Astrocyte of the cerebellum (primary cell): ENCODE measurements around the gene PACS2.
A peak's percentile ranks its signal among the peaks of the same experiment; 100 is the strongest.

ENCODE experiments used
- DNase-seq: peaks from one replicate; pipeline ENCODE4 v3.0.0-alpha.2; 2011; ENCODE audit warnings: low read depth
- H3K4me3 ChIP-seq: 2 replicates; pipeline ENCODE4 v1.5.1; 2011; ENCODE audit warnings: mild to moderate bottlenecking, low read depth, low read length, moderate library complexity
- CTCF ChIP-seq: IDR thresholded peaks from 2 replicates; pipeline ENCODE4 v1.5.1; 2012; ENCODE audit warnings: low read length, low read depth, moderate library complexity, mild to moderate bottlenecking; ENCODE audit errors: missing control alignments
- in situ Hi-C: cut with HindIII; loops from 2 replicates; pipeline ENCODE4 v1.10.0; 2017; ENCODE audit warnings: low sequenced_read_pairs

PACS2 gene

DNA sequence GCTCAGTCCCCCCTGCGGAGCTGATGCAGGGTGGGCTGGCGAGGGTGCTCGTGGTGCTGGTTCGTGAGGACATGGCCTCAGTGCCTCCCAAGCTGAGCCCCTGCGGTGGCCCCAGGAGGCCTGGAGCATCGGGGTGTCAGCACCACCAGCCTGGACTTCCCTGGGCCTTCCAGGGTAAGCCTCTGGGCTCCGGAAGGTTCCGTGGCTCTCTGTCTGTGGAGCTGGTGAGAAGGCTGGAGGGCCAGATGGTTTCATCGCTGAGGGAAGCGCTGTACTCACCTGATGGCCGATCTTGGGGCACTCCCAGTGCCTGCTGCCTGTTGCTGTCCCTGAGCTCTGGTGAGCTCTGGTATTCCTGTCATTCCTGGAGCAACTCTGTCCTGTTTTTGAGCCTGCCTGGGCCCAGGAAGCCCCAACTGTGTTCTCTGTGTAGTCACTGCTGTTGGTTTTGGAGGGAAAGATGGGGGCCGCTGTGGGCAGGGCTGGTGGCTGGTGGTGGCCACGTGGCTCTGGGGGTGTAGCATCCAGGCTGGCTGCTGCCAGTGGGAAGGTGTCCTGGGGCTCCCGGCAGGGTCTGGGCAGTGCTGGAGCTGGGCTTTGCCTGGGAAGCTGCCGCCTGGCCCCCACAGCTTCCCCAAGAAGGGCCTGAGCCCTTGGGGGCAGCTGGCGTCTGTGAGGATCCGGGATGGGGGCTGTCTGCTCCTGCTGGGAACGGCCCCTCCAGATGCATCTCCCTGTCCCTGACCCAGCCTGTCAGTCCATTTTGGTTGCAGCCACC, 123.4 kb downstream of the PACS2 start:
- H3K4me3 ChIP-seq: no peak overlapping the region
- no peak for TF ChIP-seq CTCF
- DNase-seq: no peak
- in situ Hi-C loops: no loop called here

DNA sequence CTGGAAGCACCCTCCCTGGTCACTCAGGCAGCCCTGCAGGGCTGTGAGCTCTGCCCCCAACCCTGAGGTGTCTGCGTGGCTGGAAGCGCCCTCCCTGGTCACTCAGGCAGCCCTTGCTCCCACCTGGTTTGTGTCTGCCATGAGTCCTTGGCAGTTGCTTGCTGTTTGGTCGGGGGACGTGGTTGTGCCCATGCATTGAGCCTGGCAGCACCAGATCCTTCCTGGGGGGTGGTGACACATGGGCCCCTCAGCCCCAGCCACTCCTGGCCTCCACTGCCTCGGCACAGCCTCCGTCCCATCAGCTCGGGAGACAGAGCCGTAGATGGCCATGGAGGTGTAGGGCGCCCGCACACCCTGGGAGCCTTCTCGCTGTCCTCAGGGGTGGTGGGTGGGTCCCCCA, 124.6 kb downstream of the PACS2 start:
- DNase-seq: no peak
- TF ChIP-seq CTCF: no peak
- in situ Hi-C loops: no loop called here
- no peak overlapping the region for H3K4me3 ChIP-seq

GRCh38 chr14:105439710-105440553, 125.4 kb downstream of the PACS2 start:
- in situ Hi-C loops: no loop called here
- TF ChIP-seq CTCF: peak; percentile 12
- DNase-seq: no peak
- H3K4me3 ChIP-seq: no peak overlapping the region

DNA sequence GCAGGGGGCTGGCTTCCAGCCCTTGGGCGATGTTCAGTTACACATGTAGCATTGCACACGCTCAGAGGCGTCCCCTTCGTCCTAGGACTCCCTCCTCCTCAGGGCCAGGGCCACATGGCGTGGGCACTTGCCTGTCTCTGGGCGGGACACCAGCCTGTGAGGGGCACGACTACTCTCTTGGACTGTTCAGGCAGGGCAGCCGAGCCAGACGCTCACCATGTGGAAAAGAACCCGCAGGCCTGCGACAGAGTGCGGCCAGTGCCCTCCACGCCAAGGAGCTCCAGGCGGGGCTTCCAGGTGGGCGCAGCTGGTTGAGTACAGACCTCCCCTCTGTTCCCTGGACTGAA, 126.0 kb downstream of the PACS2 start:
- no peak for TF ChIP-seq CTCF
- no peak for DNase-seq
- in situ Hi-C loops: no loop called here
- no peak overlapping the region for H3K4me3 ChIP-seq

GRCh38 chr14:105440992-105441391, 126.4 kb downstream of the PACS2 start:
- no peak overlapping the region for H3K4me3 ChIP-seq
- no peak for TF ChIP-seq CTCF
- no peak for DNase-seq
- in situ Hi-C loops: no loop called here

- H3K4me3 ChIP-seq: no peak overlapping the region
- TF ChIP-seq CTCF: no peak
- DNase-seq: no peak
- in situ Hi-C loops: no loop called here
Measured at GRCh38 chr14:105442125-105442524, 127.6 kb downstream of the PACS2 start.
